Osteoblast (primary cell): ENCODE data around the gene MYADML2. TPM values are rescaled to one million over a fixed set of nuclear protein-coding genes. Genes with fewer than 3 reads are reported as not detected.

Experiments used
- DNase-seq: peaks from one replicate; pipeline ENCODE4 v3.0.0; 2011; ENCODE audit warnings: low spot score, mixed read lengths; ENCODE audit not compliant: insufficient read length; ENCODE audit errors: missing footprints
- H2AFZ ChIP-seq: 2 replicates; pipeline ENCODE4 v1.6.0; 2011; ENCODE audit warnings: mild to moderate bottlenecking, low read length
- H3K27ac ChIP-seq: 2 replicates; pipeline ENCODE4 v1.5.1; 2011; ENCODE audit warnings: mild to moderate bottlenecking, low read depth, low read length, moderate library complexity
- H3K27me3 ChIP-seq: 2 replicates; pipeline ENCODE4 v1.6.0; 2012; ENCODE audit warnings: mild to moderate bottlenecking, control low read depth, inconsistent platforms, low read length, moderate library complexity; ENCODE audit not compliant: insufficient read depth
- H3K36me3 ChIP-seq: 2 replicates; pipeline ENCODE4 v1.5.1; 2011; ENCODE audit warnings: mild to moderate bottlenecking, low read length, control low read depth, moderate library complexity; ENCODE audit not compliant: insufficient read depth
- H3K4me1 ChIP-seq: 2 replicates; pipeline ENCODE4 v1.5.1; 2011; ENCODE audit warnings: mild to moderate bottlenecking, low read length, control low read depth, moderate library complexity; ENCODE audit not compliant: insufficient read depth
- H3K4me2 ChIP-seq: 2 replicates; pipeline ENCODE4 v1.6.0; 2011; ENCODE audit warnings: mild to moderate bottlenecking, low read length; ENCODE audit not compliant: insufficient read depth
- H3K4me3 ChIP-seq: fragments of 200-600 bp; sonication (generic); 3 replicates; pipeline ENCODE4 v1.5.1; 2012; ENCODE audit warnings: mild to moderate bottlenecking, low read length, inconsistent platforms; ENCODE audit not compliant: insufficient read depth
- H3K79me2 ChIP-seq: 2 replicates; pipeline ENCODE4 v1.6.0; 2012; ENCODE audit warnings: mild to moderate bottlenecking, low read length, control low read depth, inconsistent platforms; ENCODE audit not compliant: insufficient read depth
- H3K9me3 ChIP-seq: 2 replicates; pipeline ENCODE4 v1.5.1; 2011; ENCODE audit warnings: low read depth, low read length, control low read depth
- H4K20me1 ChIP-seq: 2 replicates; pipeline ENCODE4 v1.6.0; 2012; ENCODE audit warnings: mild to moderate bottlenecking, low read length, control low read depth; ENCODE audit not compliant: insufficient read depth
- total RNA-seq: library from RNA; depleted of rRNA; stranded (reverse); fragments of >200 nt; gene quantifications from 2 replicates; pipeline ENCODE4 v1.2.3, GENCODE V29; 2012
- TF ChIP-seq, protein P1 (sequence below): IDR thresholded peaks from 2 replicates; pipeline ENCODE4 v1.5.1; 2011; ENCODE audit warnings: mild to moderate bottlenecking, low read depth, low read length, moderate library complexity; ENCODE audit errors: extremely low read depth

Gene MYADML2
- total RNA-seq, 1 donor: not detected

DNA sequence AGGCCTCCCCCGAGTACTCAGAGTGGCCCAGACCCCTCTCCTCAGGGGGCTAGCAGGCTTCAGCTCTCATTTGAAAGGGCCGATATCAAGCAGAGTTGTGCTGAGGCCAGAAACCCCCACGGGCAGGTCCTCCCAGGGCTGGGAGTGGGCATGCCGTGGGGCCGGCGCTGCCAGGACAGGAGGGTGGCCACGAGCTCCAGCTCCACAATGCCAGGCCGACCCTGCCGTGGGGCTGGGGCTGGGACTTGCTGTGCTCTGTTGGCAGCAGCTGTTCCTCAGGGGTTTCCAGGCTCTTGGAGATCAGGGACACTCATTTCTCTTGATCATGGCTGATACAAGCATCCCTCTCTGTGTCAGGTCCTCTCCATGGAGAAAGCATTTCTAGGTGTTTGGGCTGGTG lies 48.1 kb downstream of the MYADML2 start:
- peaks cover 16% of the 10 kb centered on the region for H3K4me1 ChIP-seq
- H3K9me3 ChIP-seq: no peaks in the 10 kb centered on the region
- H3K4me3 ChIP-seq: peak overlapping the region; percentile 35
- peak overlapping the region; percentile 88 for H3K27ac ChIP-seq
- peaks cover 17% of the 10 kb centered on the region for H3K79me2 ChIP-seq
- peak; percentile 72 for DNase-seq
- no peaks in the 10 kb centered on the region for H3K27me3 ChIP-seq
- H3K4me2 ChIP-seq: peak overlapping the region; percentile 63
- peaks cover 37% of the 10 kb centered on the region for H3K36me3 ChIP-seq
- H4K20me1 ChIP-seq: peaks cover 24% of the 10 kb centered on the region
- H2AFZ ChIP-seq: no peak overlapping the region
- TF ChIP-seq, protein P1, sequence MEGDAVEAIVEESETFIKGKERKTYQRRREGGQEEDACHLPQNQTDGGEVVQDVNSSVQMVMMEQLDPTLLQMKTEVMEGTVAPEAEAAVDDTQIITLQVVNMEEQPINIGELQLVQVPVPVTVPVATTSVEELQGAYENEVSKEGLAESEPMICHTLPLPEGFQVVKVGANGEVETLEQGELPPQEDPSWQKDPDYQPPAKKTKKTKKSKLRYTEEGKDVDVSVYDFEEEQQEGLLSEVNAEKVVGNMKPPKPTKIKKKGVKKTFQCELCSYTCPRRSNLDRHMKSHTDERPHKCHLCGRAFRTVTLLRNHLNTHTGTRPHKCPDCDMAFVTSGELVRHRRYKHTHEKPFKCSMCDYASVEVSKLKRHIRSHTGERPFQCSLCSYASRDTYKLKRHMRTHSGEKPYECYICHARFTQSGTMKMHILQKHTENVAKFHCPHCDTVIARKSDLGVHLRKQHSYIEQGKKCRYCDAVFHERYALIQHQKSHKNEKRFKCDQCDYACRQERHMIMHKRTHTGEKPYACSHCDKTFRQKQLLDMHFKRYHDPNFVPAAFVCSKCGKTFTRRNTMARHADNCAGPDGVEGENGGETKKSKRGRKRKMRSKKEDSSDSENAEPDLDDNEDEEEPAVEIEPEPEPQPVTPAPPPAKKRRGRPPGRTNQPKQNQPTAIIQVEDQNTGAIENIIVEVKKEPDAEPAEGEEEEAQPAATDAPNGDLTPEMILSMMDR: no peak

DNA sequence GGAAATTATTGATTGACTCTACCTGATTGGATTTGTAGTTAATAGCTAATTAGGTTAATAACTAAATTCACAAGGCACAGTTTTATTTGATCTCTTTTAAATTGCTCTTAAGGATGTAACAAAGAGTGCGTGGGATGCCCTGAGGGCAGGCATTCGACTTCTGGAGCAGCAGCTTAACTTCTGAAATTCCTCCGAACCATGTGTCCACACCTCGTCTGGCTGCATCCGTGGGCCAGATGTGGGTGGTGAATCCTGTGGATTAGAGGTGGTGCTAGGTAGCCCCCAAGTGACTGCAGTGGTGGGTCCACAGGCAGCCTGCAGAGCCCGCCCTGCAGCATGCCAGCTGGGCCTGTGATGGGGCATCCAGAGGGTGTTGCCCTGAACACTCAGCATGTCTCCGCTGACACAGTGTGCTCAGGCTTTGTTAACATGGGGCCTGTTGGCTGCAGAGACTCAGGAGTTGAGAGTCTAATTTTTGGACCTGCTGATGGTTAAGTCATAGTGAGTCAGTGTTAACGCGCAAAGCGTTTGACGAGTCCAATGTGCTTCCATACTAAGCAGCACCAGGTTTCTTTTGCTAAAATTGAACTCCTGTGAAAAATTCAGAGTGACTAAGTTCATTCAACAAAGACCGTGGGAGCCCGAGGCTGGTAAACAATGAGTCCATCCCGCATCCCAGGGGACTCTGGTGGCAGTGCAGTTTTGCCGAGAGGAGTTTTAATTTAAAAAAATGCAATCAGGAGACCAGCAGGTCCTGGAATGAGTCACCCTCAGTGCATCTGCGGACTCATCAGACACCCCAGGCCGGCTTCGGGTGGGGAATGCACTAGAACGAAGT lies 48.8 kb downstream of the MYADML2 start:
- TF ChIP-seq, protein P1: no peak
- Histone ChIP-seq H3K79me2 (peaks cover 23% of the 10 kb centered on the region), H3K9me3 (no peaks in the 10 kb centered on the region), H3K4me1 (peaks cover 16% of the 10 kb centered on the region), H3K4me2 (peak overlapping the region; percentile 63), H3K27ac (peak overlapping the region; percentile 88), H2AFZ (no peak overlapping the region), H4K20me1 (peaks cover 24% of the 10 kb centered on the region), H3K4me3 (peak overlapping the region; percentile 35), H3K36me3 (peaks cover 37% of the 10 kb centered on the region), H3K27me3 (no peaks in the 10 kb centered on the region)
- peak; percentile 99 for DNase-seq

DNA sequence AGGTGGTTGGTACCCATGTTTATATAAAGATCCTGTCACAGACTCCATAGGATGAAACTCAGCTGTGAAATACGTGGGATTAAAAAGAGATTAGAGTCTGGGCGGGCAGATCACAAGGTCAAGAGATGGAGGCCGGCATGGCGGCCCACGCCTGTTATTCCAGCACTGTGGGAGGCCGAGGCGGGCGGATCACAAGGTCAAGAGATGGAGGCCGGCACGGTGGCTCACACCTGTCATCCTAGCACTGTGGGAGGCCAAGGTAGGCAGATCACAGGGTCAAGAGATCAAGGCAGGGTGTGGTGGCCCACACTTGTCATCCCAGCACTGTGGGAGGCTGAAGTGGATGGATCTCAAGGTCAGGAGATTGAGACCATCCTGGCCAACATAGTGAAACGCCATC lies 51.6 kb downstream of the MYADML2 start:
- H3K36me3 ChIP-seq: peaks cover 37% of the 10 kb centered on the region
- no peaks in the 10 kb centered on the region for H3K9me3 ChIP-seq
- no peak overlapping the region for H2AFZ ChIP-seq
- no peak overlapping the region for H3K4me2 ChIP-seq
- H3K4me3 ChIP-seq: no peak overlapping the region
- TF ChIP-seq, protein P1: no peak
- DNase-seq: no peak
- peaks cover 22% of the 10 kb centered on the region for H4K20me1 ChIP-seq
- peaks cover 22% of the 10 kb centered on the region for H3K4me1 ChIP-seq
- H3K79me2 ChIP-seq: peaks cover 46% of the 10 kb centered on the region
- H3K27me3 ChIP-seq: no peaks in the 10 kb centered on the region
- H3K27ac ChIP-seq: no peak overlapping the region

DNA sequence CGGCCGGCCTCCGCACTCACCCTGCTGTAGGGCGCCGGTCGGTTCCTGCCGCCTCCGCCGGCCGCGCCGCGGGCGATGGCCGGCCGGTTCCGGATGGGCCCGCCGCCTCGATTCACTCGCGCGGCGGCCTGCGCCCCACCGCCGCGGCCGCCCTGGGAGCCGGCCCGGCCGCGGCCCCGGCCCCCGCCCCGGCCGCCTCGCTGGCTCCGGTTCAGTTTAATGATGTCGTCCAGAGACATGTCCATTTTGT lies 55.8 kb downstream of the MYADML2 start:
- Histone ChIP-seq H3K4me2 (no peak overlapping the region), H3K9me3 (no peaks in the 10 kb centered on the region), H3K27me3 (no peaks in the 10 kb centered on the region), H3K4me3 (peak overlapping the region; percentile 95), H3K36me3 (peaks cover 45% of the 10 kb centered on the region), H3K79me2 (peaks cover 72% of the 10 kb centered on the region), H2AFZ (no peak overlapping the region), H4K20me1 (peaks cover 6% of the 10 kb centered on the region), H3K27ac (peak overlapping the region; percentile 75), H3K4me1 (peaks cover 21% of the 10 kb centered on the region)
- TF ChIP-seq, protein P1: no peak
- no peak for DNase-seq
